Epithelial cell of esophagus (primary cell): Measurements from ENCODE around the gene CCSAP.

Experiments used
- DNase-seq: peaks from one replicate; pipeline ENCODE4 v3.0.0; 2010; ENCODE audit warnings: low read depth
- H3K4me3 ChIP-seq: 2 replicates; pipeline ENCODE4 v1.5.1; 2011; ENCODE audit warnings: mild to moderate bottlenecking, low read length, control low read depth
- CTCF ChIP-seq: IDR thresholded peaks from 2 replicates; pipeline ENCODE4 v1.5.1; 2011; ENCODE audit warnings: low read depth, mild to moderate bottlenecking, low read length, control low read depth, inconsistent platforms; ENCODE audit not compliant: insufficient read depth; ENCODE audit errors: missing control alignments

Gene CCSAP

GRCh38 chr1:229300099-229300757 is 42.6 kb downstream of the CCSAP start:
- no peak for DNase-seq
- no peak overlapping the region for H3K4me3 ChIP-seq
- TF ChIP-seq CTCF: no peak

- no peak overlapping the region for H3K4me3 ChIP-seq
- no peak for TF ChIP-seq CTCF
- DNase-seq: no peak
Observed at GRCh38 chr1:229298887-229299503, 43.9 kb downstream of the CCSAP start.

GRCh38 chr1:229298420-229298819 is 44.4 kb downstream of the CCSAP start:
- TF ChIP-seq CTCF: no peak
- H3K4me3 ChIP-seq: no peak overlapping the region
- DNase-seq: no peak

- DNase-seq: no peak
- no peak overlapping the region for H3K4me3 ChIP-seq
- TF ChIP-seq CTCF: no peak
Observed at GRCh38 chr1:229297746-229298145, 45.1 kb downstream of the CCSAP start.

GRCh38 chr1:229296541-229296941 is 46.3 kb downstream of the CCSAP start:
- TF ChIP-seq CTCF: no peak
- H3K4me3 ChIP-seq: no peak overlapping the region
- peak; percentile 98 for DNase-seq

- no peak for DNase-seq
- TF ChIP-seq CTCF: no peak
- no peak overlapping the region for H3K4me3 ChIP-seq
Observed at GRCh38 chr1:229295745-229296144, 47.1 kb downstream of the CCSAP start.
